ENCODE measurements around the gene PIP5K1C. TPM values are rescaled to one million over a fixed set of nuclear protein-coding genes. Genes with fewer than 3 reads are reported as not detected.

PIP5K1C gene
- total and polyA plus RNA-seq, 2 donors (not counting 1 experiment from before 2014, with no cell fraction given) = 10.4 to 46.7 TPM

Other genes with a start within 250 kb of the PIP5K1C start
- not detected in 2 replicates for gene SMIM24, start 219.9 kb downstream of the PIP5K1C start, total RNA-seq
- gene SMIM24, start 219.9 kb downstream of the PIP5K1C start, polyA plus RNA-seq = 0.82 TPM in 1 of 2 replicates, not detected in the other
- not detected in 2 replicates for gene SMIM44, start 217.0 kb downstream of the PIP5K1C start, total RNA-seq
- gene SMIM44, start 217.0 kb downstream of the PIP5K1C start, polyA plus RNA-seq = not detected in 2 replicates
- 8.4 and 8.6 TPM in 2 replicates for gene DOHH, start 199.8 kb downstream of the PIP5K1C start, total RNA-seq
- 6.6 and 7.0 TPM in 2 replicates for gene DOHH, start 199.8 kb downstream of the PIP5K1C start, polyA plus RNA-seq
- 96.1 and 105 TPM in 2 replicates for gene FZR1, start 194.2 kb downstream of the PIP5K1C start, total RNA-seq
- gene FZR1, start 194.2 kb downstream of the PIP5K1C start, polyA plus RNA-seq = 83.5 and 102 TPM in 2 replicates
- 17.3 and 18.6 TPM in 2 replicates for gene TEKTIP1, start 161.3 kb downstream of the PIP5K1C start, total RNA-seq
- 6.3 and 9.6 TPM in 2 replicates for gene TEKTIP1, start 161.3 kb downstream of the PIP5K1C start, polyA plus RNA-seq
- 99.6 and 100 TPM in 2 replicates for gene MFSD12, start 142.9 kb downstream of the PIP5K1C start, total RNA-seq
- gene MFSD12, start 142.9 kb downstream of the PIP5K1C start, polyA plus RNA-seq = 133 and 154 TPM in 2 replicates
- gene HMG20B, start 127.5 kb downstream of the PIP5K1C start, total RNA-seq = 59.0 and 60.7 TPM in 2 replicates
- 41.7 and 42.4 TPM in 2 replicates for gene HMG20B, start 127.5 kb downstream of the PIP5K1C start, polyA plus RNA-seq
- 0.36 and 0.47 TPM in 2 replicates for gene GIPC3, start 115.0 kb downstream of the PIP5K1C start, total RNA-seq
- 0.39 and 0.48 TPM in 2 replicates for gene GIPC3, start 115.0 kb downstream of the PIP5K1C start, polyA plus RNA-seq
- gene TBXA2R, start 93.6 kb downstream of the PIP5K1C start, total RNA-seq = 3.9 and 6.1 TPM in 2 replicates
- gene TBXA2R, start 93.6 kb downstream of the PIP5K1C start, polyA plus RNA-seq = 7.9 and 8.0 TPM in 2 replicates
- 41.8 and 48.0 TPM in 2 replicates for gene CACTIN, start 73.7 kb downstream of the PIP5K1C start, total RNA-seq
- 40.6 and 47.7 TPM in 2 replicates for gene CACTIN, start 73.7 kb downstream of the PIP5K1C start, polyA plus RNA-seq
- 2.0 and 2.9 TPM in 2 replicates for gene TJP3, start 7.9 kb upstream of the PIP5K1C start, total RNA-seq
- gene TJP3, start 7.9 kb upstream of the PIP5K1C start, polyA plus RNA-seq = 1.9 and 2.1 TPM in 2 replicates
- gene APBA3, start 61.2 kb upstream of the PIP5K1C start, total RNA-seq = 61.4 and 66.4 TPM in 2 replicates
- 78.1 and 91.2 TPM in 2 replicates for gene APBA3, start 61.2 kb upstream of the PIP5K1C start, polyA plus RNA-seq
- gene MRPL54, start 62.2 kb upstream of the PIP5K1C start, total RNA-seq = 48.6 and 54.3 TPM in 2 replicates
- gene MRPL54, start 62.2 kb upstream of the PIP5K1C start, polyA plus RNA-seq = 75.1 and 95.9 TPM in 2 replicates
- gene RAX2, start 71.8 kb upstream of the PIP5K1C start, total RNA-seq = not detected in 2 replicates
- gene RAX2, start 71.8 kb upstream of the PIP5K1C start, polyA plus RNA-seq = not detected in 2 replicates
- gene MATK, start 85.9 kb upstream of the PIP5K1C start, total RNA-seq = 1.3 and 2.4 TPM in 2 replicates
- 8.2 and 9.5 TPM in 2 replicates for gene MATK, start 85.9 kb upstream of the PIP5K1C start, polyA plus RNA-seq
- gene ZFR2, start 168.6 kb upstream of the PIP5K1C start, total RNA-seq = 0.39 TPM in 1 of 2 replicates, not detected in the other
- 0.36 and 0.71 TPM in 2 replicates for gene ZFR2, start 168.6 kb upstream of the PIP5K1C start, polyA plus RNA-seq
- gene ATCAY, start 180.2 kb upstream of the PIP5K1C start, total RNA-seq = not detected in 2 replicates
- gene ATCAY, start 180.2 kb upstream of the PIP5K1C start, polyA plus RNA-seq = not detected in 2 replicates
- not detected in 2 replicates for gene NMRK2, start 232.6 kb upstream of the PIP5K1C start, total RNA-seq
- not detected in 2 replicates for gene NMRK2, start 232.6 kb upstream of the PIP5K1C start, polyA plus RNA-seq

Data from B cell (primary cell).